ENCODE measurements around the gene CCN5. TPM values are rescaled to one million over a fixed set of nuclear protein-coding genes. Genes with fewer than 3 reads are reported as not detected.
A peak's percentile ranks its signal among the peaks of the same experiment; 100 is the strongest.

Gene CCN5
- total RNA-seq, 2 donors from 2014 or later: 62.9 to 64.3 TPM

GRCh38 chr20:44691424-44692423 is 23.4 kb upstream of the CCN5 start:
- Histone ChIP-seq H3K9me3 (no peaks in the 10 kb centered on the region), H3K27ac (peak overlapping the region in 1 of 2 donors; percentile 1), H3K27me3 (replicated peaks; ENCODE audit: insufficient read depth) (no peaks in the 10 kb centered on the region), H3K4me1 (replicated peaks) (no peaks in the 10 kb centered on the region), H3K36me3 (no peaks in the 10 kb centered on the region), H3K4me3 (no peak overlapping the region)
- DNase-seq (ENCODE audit: low spot score): no peak
- TF ChIP-seq POLR2A (IDR thresholded peaks at IDR 0.05): no peak
- intact Hi-C loops (cut with DNase I): no loop called here
- whole genome bisulfite sequencing: 52% methylated on average over 7 of the region's 7 CpGs

- H3K4me3 ChIP-seq: no peak overlapping the region
- H3K27ac ChIP-seq: peak overlapping the region; percentile 24 to 46
- intact Hi-C loops (cut with DNase I): no loop called here
- WGBS: 30% methylated on average over 7 of the region's 7 CpGs
- no peaks in the 10 kb centered on the region for H3K36me3 ChIP-seq
- TF ChIP-seq POLR2AphosphoS5 (IDR thresholded peaks at IDR 0.05) (peak; percentile 52), POLR2A (IDR thresholded peaks at IDR 0.05) (no peak), CTCF (IDR thresholded peaks at IDR 0.05) (no peak)
- H3K27me3 ChIP-seq (replicated peaks; ENCODE audit: insufficient read depth): no peaks in the 10 kb centered on the region
- no peaks in the 10 kb centered on the region for H3K9me3 ChIP-seq
- H3K4me1 ChIP-seq (replicated peaks): no peaks in the 10 kb centered on the region
- DNase-seq (ENCODE audit: low spot score): no peak
These were observed 22.2 kb upstream of the CCN5 start for GRCh38 chr20:44692932-44693480.

- DNase-seq (ENCODE audit: low spot score): no peak
- no peaks in the 10 kb centered on the region for H3K36me3 ChIP-seq
- intact Hi-C loops (cut with DNase I): no loop called here
- H3K4me3 ChIP-seq: no peak overlapping the region
- no peaks in the 10 kb centered on the region for H3K4me1 ChIP-seq (replicated peaks)
- no peak for TF ChIP-seq CTCF (IDR thresholded peaks at IDR 0.05)
- no peak for TF ChIP-seq POLR2A (IDR thresholded peaks at IDR 0.05)
- no peaks in the 10 kb centered on the region for H3K9me3 ChIP-seq
- H3K27me3 ChIP-seq (replicated peaks; ENCODE audit: insufficient read depth): no peaks in the 10 kb centered on the region
- H3K27ac ChIP-seq: peak overlapping the region; percentile 24 to 46
These were observed 21.5 kb upstream of the CCN5 start for GRCh38 chr20:44693627-44694026.

- intact Hi-C loops (cut with DNase I): no loop called here
- WGBS: 96% methylated on average over 4 of the region's 4 CpGs
- peak overlapping the region; percentile 33 to 49 for H3K27ac ChIP-seq
- no peak overlapping the region for H3K4me3 ChIP-seq
- H3K4me1 ChIP-seq (replicated peaks): no peaks in the 10 kb centered on the region
- no peak for TF ChIP-seq POLR2AphosphoS5 (IDR thresholded peaks at IDR 0.05)
- TF ChIP-seq CTCF (IDR thresholded peaks at IDR 0.05): no peak
- TF ChIP-seq POLR2A (IDR thresholded peaks at IDR 0.05): no peak
- H3K9me3 ChIP-seq: no peaks in the 10 kb centered on the region
- no peaks in the 10 kb centered on the region for H3K36me3 ChIP-seq
- H3K27me3 ChIP-seq (replicated peaks; ENCODE audit: insufficient read depth): no peaks in the 10 kb centered on the region
- no peak for DNase-seq (ENCODE audit: low spot score)
These were observed 21.0 kb upstream of the CCN5 start for GRCh38 chr20:44694159-44694558.

- Histone ChIP-seq H3K9me3 (no peaks in the 10 kb centered on the region), H3K4me3 (no peak overlapping the region), H3K27ac (peak overlapping the region; percentile 33 to 49), H3K36me3 (no peaks in the 10 kb centered on the region), H3K4me1 (replicated peaks) (no peaks in the 10 kb centered on the region), H3K27me3 (replicated peaks; ENCODE audit: insufficient read depth) (no peaks in the 10 kb centered on the region)
- intact Hi-C loops (cut with DNase I): no loop called here
- TF ChIP-seq CTCF (IDR thresholded peaks at IDR 0.05) (no peak), POLR2AphosphoS5 (IDR thresholded peaks at IDR 0.05) (no peak), POLR2A (IDR thresholded peaks at IDR 0.05) (no peak)
- 67% methylated on average over 2 of the region's 2 CpGs for WGBS
- DNase-seq (ENCODE audit: low spot score): no peak
These were observed 19.9 kb upstream of the CCN5 start for GRCh38 chr20:44695295-44695673.

All from prostate gland (tissue), 2 donors.